ENCODE results near the gene WASF2. TPM values are rescaled to one million over a fixed set of nuclear protein-coding genes. Genes with fewer than 3 reads are reported as not detected.

The WASF2 gene
- total RNA-seq, 1 experiment from 2014 or later = 65.9 TPM

- peaks cover 54 to 64% of the 10 kb centered on the region in 2 experiments for H3K4me1 Mint-ChIP-seq
Observed at GRCh38 chr1:27521336-27521831, 31.4 kb upstream of the WASF2 start.

More at GRCh38 chr1:27521336-27521831, 31.4 kb upstream of the WASF2 start:
- no peaks in the 10 kb centered on the region; a peak in 1 of 7 replicates for H3K36me3 Mint-ChIP-seq (ENCODE audit: insufficient read depth in 1 of 3, low read depth in 3 of 3)
- Histone ChIP-seq H2AFZ (ENCODE audit: low read length) (no peak overlapping the region), H2BK5ac (ENCODE audit: insufficient read length, low read length) (no peak overlapping the region), H4K5ac (ENCODE audit: insufficient read length, low read depth, low read length) (no peak overlapping the region), H3K27ac (ENCODE audit: insufficient read length, low read depth, low read length) (no peak overlapping the region), H3K56ac (ENCODE audit: insufficient read length, low read depth, low read length) (no peak overlapping the region), H4K91ac (ENCODE audit: insufficient read length, low read depth, low read length) (no peak overlapping the region), H3K18ac (ENCODE audit: insufficient read length, low read depth, low read length) (no peak overlapping the region), H3K4ac (ENCODE audit: low read depth, low read length) (no peak overlapping the region), H3K23ac (ENCODE audit: insufficient read length, low read depth, low read length) (no peak overlapping the region), H2BK15ac (ENCODE audit: low read depth, low read length) (no peak overlapping the region), H2AK5ac (ENCODE audit: insufficient read length, low read length) (no peak overlapping the region), H4K20me1 (ENCODE audit: control insufficient read depth, insufficient read depth, insufficient read length) (no peaks in the 10 kb centered on the region), H3K4me1 (ENCODE audit: insufficient read depth, low read length) (peaks cover 8% of the 10 kb centered on the region; the same call in 1 of the 2 replicates), H3K4me2 (ENCODE audit: insufficient read depth, insufficient read length, low read length) (no peak overlapping the region), H2BK20ac (ENCODE audit: low read depth, low read length, poor library complexity, severe bottlenecking) (no peak overlapping the region), H4K8ac (replicated peaks; ENCODE audit: insufficient read length, low read depth, low read length) (no peak overlapping the region), H3T11ph (ENCODE audit: low read length) (no peak overlapping the region), H2BK12ac (ENCODE audit: insufficient read length, low read depth, low read length) (no peak overlapping the region), H3K9ac (ENCODE audit: extremely low read depth, insufficient read length, low read length) (no peak overlapping the region), H2BK120ac (ENCODE audit: low read depth, low read length, poor library complexity, severe bottlenecking) (no peak overlapping the region), H3K14ac (ENCODE audit: insufficient read depth, low read length) (no peak overlapping the region), H3K23me2 (ENCODE audit: insufficient read length, low read depth, low read length, poor library complexity, severe bottlenecking) (no peaks in the 10 kb centered on the region), H3K9me3 (ENCODE audit: control insufficient read depth, low read depth, low read length) (no peaks in the 10 kb centered on the region), H3K79me2 (ENCODE audit: insufficient read depth, low read length) (no peaks in the 10 kb centered on the region), H3K79me1 (ENCODE audit: insufficient read depth, low read depth, low read length, poor library complexity, severe bottlenecking) (no peaks in the 10 kb centered on the region), H3K27me3 (ENCODE audit: insufficient read depth, low read length) (no peaks in the 10 kb centered on the region)
- H3K4me3 Mint-ChIP-seq = no peak overlapping the region; a peak in 1 of 5 replicates
- TF ChIP-seq CTCF (conservative IDR thresholded peaks at IDR 0.05) = no peak
- no peaks in the 10 kb centered on the region; a peak in 2 of 5 replicates for H3K9me3 Mint-ChIP-seq
- no peaks in the 10 kb centered on the region; the same call in 1 of the 2 replicates for H3K27me3 Mint-ChIP-seq (ENCODE audit: low read depth)
- DNase-seq = no peak
- WGBS (ENCODE audit: extremely low coverage, insufficient read length, low lambda C conversion rate) = no CpG with 5 or more reads among the region's 20 CpGs
- peak overlapping the region in 1 of 3 experiments; percentile 57; a peak in 1 of 7 replicates for H3K27ac Mint-ChIP-seq
